CD4-positive, alpha-beta T cell (primary cell): ENCODE measurements around the gene CRIM1. TPM values are rescaled to one million over a fixed set of nuclear protein-coding genes. Genes with fewer than 3 reads are reported as not detected.

ENCODE experiments used
- ATAC-seq: fragments of 200-7000 bp; cut with Tn5 transposase; one replicate; pipeline ENCODE4 v1.10.0; 2022; ENCODE audit warnings: mild to moderate bottlenecking; ENCODE audit not compliant: poor library complexity
- CTCF ChIA-PET: fragments of 350-600 bp; sonication (Branson Sonifier 250); formaldehyde crosslinking; loops from one replicate; lab custom pipeline; 2021; ENCODE audit warnings: antibody characterized with exemption, inconsistent platforms; lab: Charles Lee
- POLR2A ChIA-PET: fragments of 350-600 bp; sonication (Branson Sonifier 250); formaldehyde crosslinking; loops from one replicate; lab custom pipeline; 2021; ENCODE audit warnings: antibody characterized with exemption, inconsistent platforms; lab: Charles Lee
- DNase-seq, 14 experiments: peaks; one replicate each; pipeline ENCODE4 v3.0.0-alpha.2; 2013 to 2020; ENCODE audit warnings: mixed read lengths in 2 of 14
- H3K27ac ChIP-seq, 2 donors: one replicate each; pipeline versions ENCODE4 v1.5.1 to v1.7.0; 2013; ENCODE audit warnings: low read length in 2 of 2, low read depth in 1 of 2, mild to moderate bottlenecking in 1 of 2
- H3K27me3 ChIP-seq, 2 experiments: 1 replicate in 1 of 2; 2 replicates in 1 of 2; pipeline versions ENCODE4 v1.6.1 to v1.7.0; 2013; ENCODE audit warnings: low read length in 2 of 2, control low read depth in 1 of 2, mild to moderate bottlenecking in 1 of 2, moderate library complexity in 1 of 2; ENCODE audit not compliant: insufficient read depth in 2 of 2, control insufficient read depth in 1 of 2
- H3K36me3 ChIP-seq: one replicate; pipeline ENCODE4 v1.6.1; 2013; ENCODE audit warnings: low read length, control low read depth; ENCODE audit not compliant: insufficient read depth
- H3K4me1 ChIP-seq: one replicate; pipeline ENCODE4 v1.6.1; 2013; ENCODE audit warnings: low read length, control low read depth; ENCODE audit not compliant: insufficient read depth
- H3K4me3 ChIP-seq: one replicate; pipeline ENCODE4 v1.5.1; 2013; ENCODE audit warnings: mild to moderate bottlenecking, low read length, moderate library complexity
- H3K9me3 ChIP-seq, 2 experiments: 1 replicate in 1 of 2; 2 replicates in 1 of 2; pipeline versions ENCODE4 v1.6.1 to v1.7.0; 2013; ENCODE audit warnings: low read length in 2 of 2, mild to moderate bottlenecking in 2 of 2, control low read depth in 1 of 2, moderate library complexity in 1 of 2; ENCODE audit not compliant: control insufficient read depth in 1 of 2, insufficient read depth in 1 of 2
- H3K27ac Mint-ChIP-seq: one replicate; pipeline ENCODE4 v1.8.0; 2020; ENCODE audit warnings: mixed read lengths
- H3K27me3 Mint-ChIP-seq: one replicate; pipeline ENCODE4 v1.8.0; 2021; ENCODE audit warnings: mixed read lengths
- H3K36me3 Mint-ChIP-seq: one replicate; pipeline ENCODE4 v1.8.0; 2021; ENCODE audit warnings: low read depth, mixed read lengths
- H3K4me1 Mint-ChIP-seq: one replicate; pipeline ENCODE4 v1.8.0; 2021; ENCODE audit warnings: low read depth, mixed read lengths
- H3K4me3 Mint-ChIP-seq: one replicate; pipeline ENCODE4 v1.8.0; 2020; ENCODE audit warnings: mild to moderate bottlenecking, mixed read lengths
- H3K9me3 Mint-ChIP-seq: one replicate; pipeline ENCODE4 v1.8.0; 2020; ENCODE audit warnings: mixed read lengths
- CTCF ChIP-seq: fragments of 200-600 bp; IDR thresholded peaks from one replicate; pipeline ENCODE4 v1.8.0; 2022; ENCODE audit warnings: antibody characterized with exemption, mild to moderate bottlenecking
- intact Hi-C, 2 experiments: fragments of 100-400 bp; cut with DNase I in 1 of 2; cut with micrococcal nuclease in 1 of 2; formaldehyde crosslinking; loops; one replicate each; pipeline versions ENCODE4 v1.15.1 to v1.9.0; 2023 to 2025; cut with DNase I, micrococcal nuclease
- total RNA-seq, 174 experiments: library from RNA in 2 of 174; stranded (reverse) in 2 of 174; gene quantifications; one replicate each; pipeline ENCODE4 v1.2.3 and lab custom pipeline; 2021 to 2026

The CRIM1 gene
- total RNA-seq, 2 experiments from 2014 or later: 1.1 to 1.7 TPM

DNA sequence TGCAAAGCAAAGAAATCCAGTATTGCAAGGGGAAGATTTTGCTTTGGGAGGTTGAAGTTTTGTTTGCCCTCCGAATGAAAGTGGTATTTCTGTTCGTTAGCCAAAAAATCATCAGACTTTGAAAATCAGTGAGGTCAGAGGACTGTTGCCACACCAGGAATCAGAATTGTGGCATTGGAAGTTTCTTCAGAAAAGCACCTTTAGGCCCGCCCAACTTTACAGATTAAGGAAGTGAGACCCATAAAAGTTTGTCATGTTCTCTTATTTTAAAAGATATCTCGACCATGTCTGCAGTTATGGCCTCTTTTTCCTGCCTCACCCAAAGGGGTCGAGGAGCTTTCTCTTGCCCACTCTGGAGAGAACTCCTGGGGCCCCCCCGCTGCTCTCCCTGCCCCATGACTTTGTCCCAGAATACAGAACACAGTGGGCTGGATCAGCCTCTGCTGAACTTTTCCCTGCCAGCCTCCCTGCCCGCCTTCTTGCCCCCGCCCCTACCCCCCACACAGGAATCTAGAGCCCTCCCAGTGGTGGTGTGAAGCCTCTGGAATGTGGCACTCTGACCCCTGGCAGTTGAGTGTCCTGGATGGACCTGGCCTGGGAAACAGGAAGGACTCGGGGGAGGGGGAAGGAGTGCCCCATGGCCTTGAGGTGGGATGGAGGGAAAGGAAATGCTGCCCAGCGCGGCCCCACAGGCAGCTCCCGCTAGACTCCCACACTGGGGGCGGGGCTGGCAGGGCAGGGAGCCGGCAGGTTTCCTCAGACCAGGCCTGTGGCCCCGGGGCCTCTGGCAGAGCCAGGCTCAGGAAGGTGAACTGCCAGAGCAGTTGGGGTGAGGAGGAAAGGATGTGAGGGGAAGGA lies 25.3 kb downstream of the CRIM1 start:
- Mint-ChIP-seq H3K36me3 (no peaks in the 10 kb centered on the region), H3K9me3 (no peaks in the 10 kb centered on the region), H3K27me3 (no peaks in the 10 kb centered on the region), H3K4me3 (no peak overlapping the region), H3K27ac (no peak overlapping the region), H3K4me1 (no peaks in the 10 kb centered on the region)
- H3K4me1 ChIP-seq: no peaks in the 10 kb centered on the region
- no peak overlapping the region for H3K4me3 ChIP-seq
- POLR2A ChIA-PET: no interaction called here
- ATAC-seq (no peak), DNase-seq (no peak)
- CTCF ChIA-PET: no interaction called here
- H3K36me3 ChIP-seq: no peaks in the 10 kb centered on the region
- TF ChIP-seq CTCF: no peak
- no peaks in the 10 kb centered on the region for H3K9me3 ChIP-seq
- intact Hi-C loops: no loop called here
- H3K27ac ChIP-seq: no peak overlapping the region
- no peaks in the 10 kb centered on the region for H3K27me3 ChIP-seq

GRCh38 chr2:36381993-36382392 lies 26.4 kb downstream of the CRIM1 start:
- no peaks in the 10 kb centered on the region for H3K36me3 ChIP-seq
- no peak overlapping the region for H3K27ac Mint-ChIP-seq
- H3K9me3 ChIP-seq: no peaks in the 10 kb centered on the region
- DNase-seq: no peak
- ChIA-PET POLR2A (no interaction called here), CTCF (no interaction called here)
- ATAC-seq: no peak
- no peaks in the 10 kb centered on the region for H3K4me1 Mint-ChIP-seq
- no peaks in the 10 kb centered on the region for H3K36me3 Mint-ChIP-seq
- H3K4me1 ChIP-seq: no peaks in the 10 kb centered on the region
- intact Hi-C loops: no loop called here
- no peak overlapping the region for H3K4me3 Mint-ChIP-seq
- H3K9me3 Mint-ChIP-seq: no peaks in the 10 kb centered on the region
- no peaks in the 10 kb centered on the region for H3K27me3 ChIP-seq
- no peak overlapping the region for H3K27ac ChIP-seq
- H3K4me3 ChIP-seq: no peak overlapping the region
- no peak for TF ChIP-seq CTCF
- H3K27me3 Mint-ChIP-seq: no peaks in the 10 kb centered on the region

- Histone ChIP-seq H3K4me3 (no peak overlapping the region), H3K36me3 (no peaks in the 10 kb centered on the region), H3K27ac (no peak overlapping the region), H3K4me1 (no peaks in the 10 kb centered on the region), H3K9me3 (no peaks in the 10 kb centered on the region), H3K27me3 (no peaks in the 10 kb centered on the region)
- DNase-seq (no peak), ATAC-seq (no peak)
- H3K9me3 Mint-ChIP-seq: no peaks in the 10 kb centered on the region
- H3K36me3 Mint-ChIP-seq: no peaks in the 10 kb centered on the region
- H3K27ac Mint-ChIP-seq: no peak overlapping the region
- H3K27me3 Mint-ChIP-seq: no peaks in the 10 kb centered on the region
- CTCF ChIA-PET: no interaction called here
- H3K4me3 Mint-ChIP-seq: no peak overlapping the region
- peaks cover 4% of the 10 kb centered on the region for H3K4me1 Mint-ChIP-seq
- intact Hi-C loops: no loop called here
- POLR2A ChIA-PET: no interaction called here
- no peak for TF ChIP-seq CTCF
Observed at GRCh38 chr2:36382472-36382871, 26.9 kb downstream of the CRIM1 start.
